Skeletal muscle tissue (tissue), 4 donors: Measurements from ENCODE around the gene OTUB1. TPM values are rescaled to one million over a fixed set of nuclear protein-coding genes. Genes with fewer than 3 reads are reported as not detected.
"Not testable (repeated sequence)": the region's sequence is repeated elsewhere in the genome, so short reads cannot be mapped to it uniquely, and the experiment has no call there.

ENCODE experiments used
- H3K27ac ChIP-seq: one replicate; pipeline ENCODE4 v1.7.0; 2013; ENCODE audit warnings: mild to moderate bottlenecking, low read depth, low read length, inconsistent platforms
- H3K27me3 ChIP-seq, 3 donors: one replicate each; pipeline ENCODE4 v1.7.0; 2013; ENCODE audit warnings: low read length in 3 of 3; ENCODE audit not compliant: control insufficient read depth in 3 of 3, insufficient read depth in 3 of 3
- H3K36me3 ChIP-seq, 3 donors: one replicate each; pipeline ENCODE4 v1.7.0; 2013; ENCODE audit warnings: low read length in 3 of 3; ENCODE audit not compliant: control insufficient read depth in 3 of 3, insufficient read depth in 3 of 3
- H3K4me1 ChIP-seq, 3 donors: one replicate each; pipeline ENCODE4 v1.7.0; 2013; ENCODE audit warnings: low read length in 3 of 3, mild to moderate bottlenecking in 3 of 3; ENCODE audit not compliant: control insufficient read depth in 3 of 3, insufficient read depth in 3 of 3
- H3K4me3 ChIP-seq, 3 donors: one replicate each; pipeline ENCODE4 v1.7.0; 2013; ENCODE audit warnings: low read length in 3 of 3
- H3K9ac ChIP-seq, 3 donors: one replicate each; pipeline ENCODE4 v1.7.0; 2013; ENCODE audit warnings: low read length in 3 of 3, mild to moderate bottlenecking in 3 of 3, moderate library complexity in 2 of 3, low read depth in 1 of 3
- H3K9me3 ChIP-seq, 3 donors: one replicate each; pipeline ENCODE4 v1.7.0; 2013; ENCODE audit warnings: low read length in 3 of 3; ENCODE audit not compliant: control insufficient read depth in 3 of 3
- total RNA-seq: library from RNA; depleted of rRNA; stranded (reverse); fragments of >200 nt; gene quantifications from one replicate; pipeline ENCODE4 v1.2.3, GENCODE V29; 2014
- donor health status: Osteomylitis.

OTUB1 gene
- total RNA-seq, 1 donor from 2014 or later = 18.3 TPM

- H3K27me3 ChIP-seq = no peaks in the 10 kb centered on the region
- peaks cover 21 to 36% (median 30%) of the 10 kb centered on the region in 3 donors for H3K4me1 ChIP-seq
- peak overlapping the region; percentile 39 to 83 (median 60) for H3K9ac ChIP-seq
- no peaks in the 10 kb centered on the region for H3K9me3 ChIP-seq
- peak overlapping the region; percentile 51 to 67 (median 66) for H3K4me3 ChIP-seq
- H3K36me3 ChIP-seq = peaks cover 2 to 9% (median 7%) of the 10 kb centered on the region in 3 donors
- peak overlapping the region; percentile 87 for H3K27ac ChIP-seq
Observed at GRCh38 chr11:63945477-63946163, 40.6 kb upstream of the OTUB1 start.

GRCh38 chr11:63951779-63952536 is 34.3 kb upstream of the OTUB1 start:
- Histone ChIP-seq H3K9me3 (no peaks in the 10 kb centered on the region), H3K27ac (no peak overlapping the region), H3K9ac (no peak overlapping the region), H3K36me3 (peaks cover 39 to 46% (median 43%) of the 10 kb centered on the region in 3 donors), H3K4me1 (no peaks in the 10 kb centered on the region), H3K4me3 (no peak overlapping the region), H3K27me3 (no peaks in the 10 kb centered on the region)

GRCh38 chr11:63952570-63952969 is 33.7 kb upstream of the OTUB1 start:
- Histone ChIP-seq H3K36me3 (peaks cover 39 to 45% (median 43%) of the 10 kb centered on the region in 3 donors), H3K9me3 (no peaks in the 10 kb centered on the region), H3K4me1 (no peaks in the 10 kb centered on the region), H3K4me3 (no peak overlapping the region), H3K27me3 (no peaks in the 10 kb centered on the region), H3K27ac (no peak overlapping the region), H3K9ac (no peak overlapping the region)

- Histone ChIP-seq H3K36me3 (peaks cover 29 to 35% (median 34%) of the 10 kb centered on the region in 3 donors), H3K4me3 (no peak overlapping the region), H3K9ac (no peak overlapping the region), H3K27me3 (no peaks in the 10 kb centered on the region), H3K9me3 (no peaks in the 10 kb centered on the region), H3K4me1 (peaks cover 0 to 2% (median 0%) of the 10 kb centered on the region in 3 donors), H3K27ac (no peak overlapping the region)
Observed at GRCh38 chr11:63958008-63958407, 28.2 kb upstream of the OTUB1 start.

GRCh38 chr11:63961608-63962412 is 24.4 kb upstream of the OTUB1 start:
- Histone ChIP-seq H3K36me3 (no peaks in the 10 kb centered on the region), H3K9ac (no peak overlapping the region), H3K4me3 (no peak overlapping the region), H3K4me1 (peaks cover 0 to 2% (median 0%) of the 10 kb centered on the region in 3 donors), H3K9me3 (no peaks in the 10 kb centered on the region), H3K27ac (no peak overlapping the region), H3K27me3 (no peaks in the 10 kb centered on the region)

- H3K36me3 ChIP-seq, H3K27me3 ChIP-seq, H3K27ac ChIP-seq, H3K9ac ChIP-seq, H3K4me3 ChIP-seq, H3K4me1 ChIP-seq, H3K9me3 ChIP-seq: not testable (repeated sequence)
Observed at GRCh38 chr11:63963895-63964294, 22.3 kb upstream of the OTUB1 start.

- Histone ChIP-seq H3K9ac (no peak overlapping the region), H3K27me3 (peaks cover 0 to under 1% (median 0%) of the 10 kb centered on the region in 3 donors), H3K36me3 (no peaks in the 10 kb centered on the region), H3K4me3 (no peak overlapping the region), H3K4me1 (peaks cover 0 to 2% (median 0%) of the 10 kb centered on the region in 3 donors), H3K27ac (no peak overlapping the region), H3K9me3 (no peaks in the 10 kb centered on the region)
Observed at GRCh38 chr11:63966444-63966843, 19.8 kb upstream of the OTUB1 start.

GRCh38 chr11:63969461-63969860 is 16.8 kb upstream of the OTUB1 start:
- H3K4me3 ChIP-seq = no peak overlapping the region
- H3K9ac ChIP-seq = no peak overlapping the region
- H3K4me1 ChIP-seq = peaks cover 0 to under 1% (median 0%) of the 10 kb centered on the region in 3 donors

GRCh38 chr11:63970902-63971301 is 15.3 kb upstream of the OTUB1 start:
- peaks cover under 1 to 4% (median 2%) of the 10 kb centered on the region in 3 donors for H3K36me3 ChIP-seq
- H3K27ac ChIP-seq = no peak overlapping the region
- peaks cover 2 to 11% (median 6%) of the 10 kb centered on the region in 3 donors for H3K4me1 ChIP-seq
- H3K27me3 ChIP-seq = peaks cover 0 to 4% (median 0%) of the 10 kb centered on the region in 3 donors
- no peak overlapping the region for H3K9ac ChIP-seq
- H3K4me3 ChIP-seq = no peak overlapping the region
- no peaks in the 10 kb centered on the region for H3K9me3 ChIP-seq

More at GRCh38 chr11:63969461-63969860, 16.8 kb upstream of the OTUB1 start:
- Histone ChIP-seq H3K27ac (no peak overlapping the region), H3K36me3 (no peaks in the 10 kb centered on the region), H3K27me3 (peaks cover 0 to 4% (median 0%) of the 10 kb centered on the region in 3 donors), H3K9me3 (no peaks in the 10 kb centered on the region)
